Measurements from ENCODE around the gene FMNL1. TPM values are rescaled to one million over a fixed set of nuclear protein-coding genes. Genes with fewer than 3 reads are reported as not detected.
A peak's percentile ranks its signal among the peaks of the same experiment; 100 is the strongest.

Gene FMNL1
- polyA plus RNA-seq, 2 donors: 4.3 to 5.2 TPM

GRCh38 chr17:45296833-45297124 is 75.1 kb downstream of the FMNL1 start:
- H3K27ac ChIP-seq (ENCODE audit: low read depth in 2 of 2, low read length in 1 of 2): peak overlapping the region in 1 of 2 donors; percentile 44
- peaks cover 0 to 4% of the 10 kb centered on the region in 2 donors for H3K36me3 ChIP-seq (ENCODE audit: control insufficient read depth in 2 of 2, insufficient read depth in 2 of 2, low read length in 1 of 2)
- H3K27me3 ChIP-seq (ENCODE audit: control insufficient read depth in 1 of 2, insufficient read depth in 2 of 2, low read length in 2 of 2): no peaks in the 10 kb centered on the region
- H3K9me3 ChIP-seq (ENCODE audit: control insufficient read depth in 2 of 2, insufficient read depth in 1 of 2, low read depth in 1 of 2, low read length in 1 of 2): no peaks in the 10 kb centered on the region
- 22 to 42% methylated on average over 1 of the region's 1 CpG for WGBS, 2 donors
- H3K4me1 ChIP-seq (ENCODE audit: control insufficient read depth in 2 of 2, insufficient read depth in 2 of 2, low read length in 1 of 2): peaks cover 14 to 34% of the 10 kb centered on the region in 2 donors
- no peak overlapping the region for H3K4me3 ChIP-seq (ENCODE audit: low read depth in 1 of 2, low read length in 2 of 2)

Other genes with a start within 250 kb of the FMNL1 start
- gene DCAKD, start 170.3 kb upstream of the FMNL1 start, polyA plus RNA-seq: 10 to 100 TPM; 11.8 to 15.8 TPM
- gene NMT1, start 160.6 kb upstream of the FMNL1 start, polyA plus RNA-seq: 10 to 100 TPM; 30.1 to 32.9 TPM
- 10 to 100 TPM; 34.2 to 47.3 TPM for gene PLCD3, start 89.4 kb upstream of the FMNL1 start, polyA plus RNA-seq
- 1 to 10 TPM; 5.9 to 8.8 TPM for gene ACBD4, start 86.2 kb upstream of the FMNL1 start, polyA plus RNA-seq
- gene HEXIM1, start 73.4 kb upstream of the FMNL1 start, polyA plus RNA-seq: 10 to 100 TPM; 20.4 to 24.2 TPM
- 1 to 10 TPM; 3.7 to 4.5 TPM for gene HEXIM2, start 60.0 kb upstream of the FMNL1 start, polyA plus RNA-seq
- gene SPATA32, start 40.2 kb downstream of the FMNL1 start, polyA plus RNA-seq: not detected
- gene MAP3K14, start 95.1 kb downstream of the FMNL1 start, polyA plus RNA-seq: 1 to 10 TPM; 8.0 to 9.2 TPM
- 100 to 1,000 TPM in 1 of 2 donors, 10 to 100 TPM in 1; 100.0 to 211 TPM for gene ARHGAP27, start 211.0 kb downstream of the FMNL1 start, polyA plus RNA-seq